Measurements from ENCODE around the gene C1orf87.
"Not testable (repeated sequence)": the region's sequence is repeated elsewhere in the genome, so short reads cannot be mapped to it uniquely, and the experiment has no call there.

C1orf87 gene

DNA sequence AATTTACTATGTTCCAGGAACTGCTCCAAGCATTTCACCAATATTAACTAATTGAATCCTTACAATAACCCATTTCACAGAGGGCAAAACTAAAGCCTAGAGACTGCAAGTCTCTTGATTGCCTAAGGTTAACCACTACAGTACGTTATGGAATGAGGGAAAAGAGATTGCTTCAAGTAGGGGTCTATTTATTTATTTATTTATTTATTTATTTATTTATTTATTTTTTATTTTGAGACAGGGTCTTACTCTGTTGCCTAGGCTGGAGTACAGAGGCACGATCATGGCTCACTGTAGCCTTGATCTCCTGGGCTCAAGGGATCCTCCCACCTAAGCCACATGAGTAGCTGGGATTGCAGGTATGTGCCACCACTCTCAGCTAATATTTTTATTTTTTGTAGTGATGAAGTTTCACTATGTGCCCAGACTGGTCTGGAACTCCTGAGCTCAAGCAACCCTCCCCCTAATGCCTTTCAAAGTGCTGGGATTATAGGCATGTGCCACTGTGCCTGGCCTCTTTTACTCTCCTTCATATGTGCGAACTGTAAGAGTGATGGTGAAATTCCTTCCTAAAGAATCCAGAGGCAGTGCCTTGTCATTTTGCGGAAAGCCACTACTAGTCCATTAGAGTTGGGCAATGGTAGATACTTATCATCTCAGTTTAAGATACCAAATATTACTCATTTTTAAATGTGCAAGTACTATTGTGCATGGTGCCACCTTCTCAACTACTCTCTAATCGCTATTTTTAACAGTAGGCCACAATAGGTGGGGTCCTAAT, 81.3 kb downstream of the C1orf87 start:
- no peak for DNase-seq

DNA sequence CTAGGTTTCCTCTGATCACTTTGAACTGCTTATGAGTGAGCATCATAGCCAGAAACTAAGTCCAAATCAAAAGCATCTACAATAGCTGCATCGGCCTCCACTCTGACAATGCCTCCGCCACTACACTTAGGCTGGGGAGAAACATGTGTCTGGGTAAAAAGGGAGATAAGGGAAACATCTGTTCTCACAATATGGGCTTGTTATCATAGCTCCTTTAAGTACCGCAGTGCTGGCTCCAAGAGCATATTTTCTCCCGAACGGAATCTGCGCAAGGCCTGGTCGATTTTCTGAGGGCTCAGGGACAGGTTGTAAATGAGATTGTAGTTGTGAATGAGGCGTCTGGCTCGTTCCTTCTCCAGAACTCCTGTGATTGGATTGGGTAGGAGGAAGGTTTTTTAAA, 83.1 kb downstream of the C1orf87 start:
- no peak for DNase-seq

DNA sequence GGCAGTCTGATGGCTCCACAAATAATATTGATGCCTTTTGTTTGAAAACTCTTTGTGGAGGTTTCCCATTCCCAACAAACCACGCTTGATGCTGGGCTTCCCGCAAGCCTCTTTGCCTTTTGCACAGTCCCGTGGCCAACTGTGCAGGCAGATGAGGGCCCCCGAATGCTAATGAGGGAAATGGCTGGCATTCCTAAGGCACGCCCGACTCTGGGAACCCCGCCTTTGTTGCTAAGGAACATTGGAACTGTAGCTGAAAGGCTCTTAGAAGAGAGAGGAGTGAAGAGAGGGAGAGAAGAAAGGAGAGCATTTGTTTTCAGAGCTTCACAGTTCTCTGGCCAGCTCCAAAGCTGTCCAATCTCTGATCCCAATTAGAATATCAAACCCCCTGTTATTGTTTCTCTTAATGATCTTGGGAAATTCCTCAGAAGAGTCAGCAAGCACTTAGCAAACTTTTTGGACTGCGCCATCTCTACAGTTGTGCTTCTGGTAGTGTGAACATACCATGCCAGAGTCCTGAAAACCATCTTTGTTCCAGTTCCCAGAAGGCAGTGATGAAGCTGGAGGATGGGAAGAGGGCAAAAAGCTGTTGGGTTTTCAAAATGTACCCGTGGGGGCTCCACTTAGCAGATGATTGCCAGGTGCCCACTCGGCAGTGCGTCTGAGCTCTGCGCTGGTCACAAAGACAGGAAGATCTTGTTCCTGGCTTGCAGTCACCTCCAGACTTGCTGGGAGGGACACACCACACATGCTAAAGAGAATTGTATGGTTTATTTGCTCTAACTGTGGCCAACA, 86.9 kb downstream of the C1orf87 start:
- no peak for DNase-seq

DNA sequence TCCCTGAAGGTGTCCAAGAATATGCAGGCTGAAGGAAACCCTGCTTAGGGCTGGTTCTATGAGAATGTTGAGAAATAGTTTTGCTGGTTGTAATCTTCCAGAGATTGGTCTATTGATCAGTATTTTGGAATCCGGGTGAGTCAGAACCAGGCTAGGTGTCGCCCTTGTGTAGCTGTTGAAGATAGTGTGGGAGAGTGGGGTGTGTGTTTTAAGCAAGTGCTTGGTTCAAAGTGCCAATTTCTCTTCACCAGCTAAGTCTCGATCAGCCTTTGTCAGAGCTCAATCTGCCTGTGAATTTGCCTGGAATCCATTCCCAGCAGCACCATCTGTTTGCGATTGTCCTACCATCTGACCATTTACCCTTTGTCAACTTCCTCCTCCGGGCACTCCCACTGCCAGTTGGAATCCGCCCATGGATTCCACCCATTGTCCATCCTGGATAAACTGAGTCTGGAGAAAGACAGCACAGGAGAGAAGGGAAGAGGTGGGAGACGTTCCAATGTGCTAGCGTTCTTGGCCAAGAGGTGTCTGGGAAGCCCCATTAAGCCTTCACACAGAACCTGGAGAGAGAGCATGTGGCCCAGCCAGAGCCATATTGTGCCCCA, 87.6 kb downstream of the C1orf87 start:
- no peak for DNase-seq

DNA sequence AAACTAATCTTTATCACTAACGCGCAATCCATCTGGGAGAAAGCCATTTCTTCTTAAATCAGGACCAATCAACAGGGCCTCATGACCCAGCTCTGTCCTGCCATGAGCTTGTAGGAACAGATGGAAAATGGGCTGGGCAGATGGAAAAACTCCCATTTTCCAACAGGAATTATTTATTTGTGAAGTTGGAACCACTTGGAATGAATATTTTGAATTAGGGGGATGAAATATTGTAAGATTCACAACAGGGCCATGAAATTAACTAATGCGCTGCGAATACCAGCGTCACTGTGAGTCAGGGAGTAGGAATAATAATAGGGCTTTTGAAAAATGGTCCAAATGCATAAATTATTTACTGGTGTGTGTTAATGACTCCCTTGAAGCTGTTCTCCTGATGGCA, 93.9 kb downstream of the C1orf87 start:
- DNase-seq: no peak

DNA sequence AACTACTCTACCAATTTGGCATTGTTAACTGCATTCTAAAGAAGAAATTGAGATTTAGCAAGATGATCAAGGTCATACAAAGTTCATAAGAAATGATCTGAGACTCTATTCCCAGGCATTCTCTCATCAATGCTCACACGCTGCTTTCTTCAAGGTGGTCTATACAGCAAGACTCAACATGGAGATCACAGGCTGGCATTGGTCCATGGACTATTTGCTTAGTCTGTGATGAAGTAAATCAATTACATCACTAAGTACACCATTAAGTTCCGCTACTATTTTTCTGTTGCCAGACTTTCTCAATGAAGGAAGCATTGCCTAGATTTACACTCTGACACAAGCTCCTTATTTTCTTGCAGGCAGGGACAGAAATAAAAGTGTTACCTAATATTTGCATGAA, 95.1 kb downstream of the C1orf87 start:
- DNase-seq: no peak

DNA sequence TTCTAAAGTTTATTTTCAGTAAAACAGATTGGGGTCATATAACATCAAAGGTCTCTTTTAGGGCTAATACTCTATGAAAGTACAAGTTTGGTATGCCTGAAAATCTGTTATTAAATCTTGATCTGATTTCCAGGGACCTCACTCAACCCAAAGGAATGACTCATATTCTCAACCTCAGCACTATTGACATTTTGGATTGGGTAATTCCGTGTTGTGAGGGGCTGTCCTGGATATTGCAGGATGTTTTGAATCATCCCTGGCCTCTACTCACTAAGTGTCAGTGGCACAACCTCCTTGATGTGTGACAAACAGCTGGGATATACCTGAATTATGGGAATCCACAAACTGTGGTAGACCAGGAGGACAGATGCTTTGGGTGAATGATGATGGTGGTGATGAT, 95.5 kb downstream of the C1orf87 start:
- no peak for DNase-seq

DNA sequence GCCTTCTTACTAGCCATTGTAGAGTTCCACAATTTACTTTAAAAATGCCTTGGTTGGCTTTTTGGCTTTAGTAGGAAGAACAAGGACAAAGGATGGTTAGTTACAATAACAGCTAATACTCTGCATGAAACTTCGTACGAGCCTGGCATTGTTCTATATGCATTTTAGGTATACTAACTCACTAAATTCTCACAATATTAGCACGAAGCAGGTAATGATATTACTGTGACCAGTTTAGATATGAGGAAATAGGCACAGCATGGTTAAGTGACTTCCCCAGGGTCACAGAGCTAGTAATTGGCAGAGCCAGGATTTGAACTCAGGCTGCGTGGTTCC, 96.5 kb downstream of the C1orf87 start:
- no peak for DNase-seq

DNA sequence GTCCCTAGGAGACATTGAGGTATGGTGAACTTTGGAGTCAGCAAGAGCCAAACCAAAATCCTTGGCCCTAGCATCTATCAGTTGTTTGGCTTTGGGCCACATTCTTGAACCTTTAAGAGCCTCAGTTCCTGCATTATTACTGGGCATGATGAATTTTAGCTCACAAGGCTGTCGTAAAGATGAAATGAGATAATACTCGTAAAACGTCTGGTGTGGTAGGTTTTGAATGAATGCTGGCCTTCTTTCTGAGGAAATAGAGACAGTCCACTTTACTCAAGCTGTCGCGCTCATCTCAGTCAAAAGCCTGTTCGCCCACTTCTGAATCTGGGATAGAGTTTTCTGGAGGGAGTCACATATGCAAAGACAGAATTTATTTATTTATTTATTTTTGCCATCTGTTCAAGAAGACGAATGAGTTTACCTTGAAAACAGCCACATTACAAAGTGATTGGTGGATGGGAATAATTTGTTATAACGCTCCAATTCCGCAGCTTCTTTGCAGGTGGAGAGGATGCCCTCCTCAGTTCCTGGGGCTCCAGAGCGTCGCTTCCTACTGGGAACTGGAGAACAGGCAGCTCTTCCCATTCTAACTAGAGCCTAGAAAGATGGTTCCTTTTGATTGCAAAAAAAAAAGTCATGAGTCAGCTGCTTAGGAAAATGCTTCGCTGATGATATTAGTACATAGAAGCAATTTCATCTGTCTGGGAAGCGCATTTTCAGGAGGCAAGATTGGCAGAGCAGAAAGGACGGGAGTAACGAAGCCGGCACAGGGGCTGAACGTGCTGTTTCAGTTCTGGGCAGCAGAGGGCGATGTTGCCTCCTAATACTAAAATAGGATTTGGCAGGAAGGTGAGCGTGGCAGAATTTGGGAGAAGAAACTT, 97.1 kb downstream of the C1orf87 start:
- peak; percentile 50 for DNase-seq

DNA sequence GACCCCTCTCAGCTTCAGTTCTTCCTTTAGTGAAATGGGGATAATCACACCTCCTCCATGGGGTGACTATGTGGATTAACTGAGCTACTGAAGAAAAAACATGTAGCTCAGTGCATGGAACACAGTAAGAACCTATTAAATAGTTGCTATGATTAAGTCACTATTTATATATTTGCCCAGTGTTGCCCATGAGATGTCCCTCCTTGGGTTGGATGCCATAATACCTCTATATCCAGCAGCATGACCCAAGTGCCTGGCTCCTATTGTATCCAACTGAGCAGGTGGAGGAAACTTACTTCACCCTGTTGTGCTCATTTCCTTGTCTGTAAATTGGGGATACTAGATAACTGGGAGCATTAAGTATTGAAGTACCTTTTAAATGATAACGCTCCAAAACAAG, 99.9 kb downstream of the C1orf87 start:
- no peak for DNase-seq

DNA sequence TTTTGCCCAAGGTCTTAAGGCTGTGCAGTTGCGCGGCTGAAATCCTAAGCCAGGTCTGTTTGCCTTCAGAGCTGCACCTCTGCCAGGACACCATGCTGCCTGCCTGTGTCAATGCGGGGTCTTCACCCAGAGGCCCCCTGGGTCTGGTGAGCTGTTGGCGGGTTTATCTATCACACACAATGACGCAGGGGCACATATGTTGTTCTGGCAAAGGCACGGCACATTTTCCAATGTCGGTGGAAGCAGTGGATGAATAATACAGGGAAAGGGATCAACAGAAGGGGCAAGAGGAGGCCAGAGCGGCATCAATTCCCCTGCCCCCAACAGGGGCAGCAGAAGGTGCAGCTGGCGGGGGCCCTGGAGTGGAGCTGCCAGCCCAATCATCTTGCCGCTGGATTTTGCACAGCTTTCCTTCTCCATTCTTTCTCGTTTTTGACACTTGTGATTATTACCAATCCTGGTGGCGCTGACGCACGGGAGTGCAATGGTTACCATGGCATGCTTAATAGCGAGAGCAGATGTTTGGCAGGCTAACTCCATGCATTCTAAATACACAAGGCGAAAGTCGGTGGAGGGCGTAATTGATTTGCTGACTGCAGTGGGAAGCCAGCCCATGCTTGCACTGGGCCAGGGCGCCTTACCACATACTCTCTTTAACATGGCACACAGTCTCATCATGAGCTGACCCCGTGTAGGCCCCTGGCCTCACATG, 101.2 kb downstream of the C1orf87 start:
- no peak for DNase-seq

DNA sequence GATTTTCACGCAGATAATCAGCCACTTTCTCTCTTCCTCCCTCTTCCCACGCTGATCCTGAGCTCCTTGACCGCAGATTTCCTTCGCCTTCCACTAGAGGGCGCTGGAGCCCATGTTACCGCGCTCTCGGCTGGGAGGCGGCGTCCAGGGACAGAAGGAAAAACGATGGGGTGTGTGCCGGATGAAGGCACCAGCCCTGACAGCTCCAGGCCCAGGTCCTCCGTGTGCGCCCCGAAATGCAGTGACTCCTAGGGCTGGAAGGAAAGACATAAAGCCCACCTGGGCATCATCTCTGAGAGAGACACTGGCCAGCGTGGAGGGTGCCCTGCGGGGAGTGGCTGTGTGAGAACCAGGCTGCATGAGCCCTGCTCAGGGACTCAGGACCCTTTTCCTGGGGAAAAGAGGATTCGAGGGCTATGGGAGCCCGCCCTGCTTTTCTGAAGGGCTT, 102.1 kb downstream of the C1orf87 start:
- peak; percentile 62 for DNase-seq

DNA sequence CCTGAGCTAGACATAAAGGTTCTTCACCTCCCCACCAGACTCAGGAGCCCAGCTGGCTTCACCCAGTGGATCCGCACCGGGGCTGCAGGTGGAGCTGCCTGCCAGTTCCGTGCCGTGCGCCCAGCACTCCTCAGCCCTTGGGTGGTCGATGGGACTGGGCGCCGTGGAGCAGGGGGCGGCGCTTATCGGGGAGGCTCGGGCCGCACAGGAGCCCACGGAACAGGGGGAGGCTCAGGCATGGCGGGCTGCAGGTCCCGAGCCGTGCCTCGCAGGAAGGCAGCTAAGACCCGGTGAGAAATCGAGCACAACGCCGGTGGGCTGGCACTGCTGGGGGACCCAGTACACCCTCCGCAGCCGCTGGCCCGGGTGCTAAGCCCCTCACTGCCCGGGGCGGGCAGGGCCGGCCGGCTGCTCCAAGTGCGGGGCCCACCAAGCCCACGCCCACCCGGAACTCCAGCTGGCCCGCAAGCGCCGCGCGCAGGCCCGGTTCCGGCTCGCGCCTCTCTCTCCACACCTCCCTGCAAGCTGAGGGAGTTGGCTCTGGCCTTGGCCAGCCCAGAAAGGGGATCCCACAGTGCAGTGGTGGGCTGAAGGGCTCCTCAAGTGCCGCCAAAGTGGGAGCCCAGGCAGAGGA, 103.9 kb downstream of the C1orf87 start:
- DNase-seq: not testable (repeated sequence)

DNA sequence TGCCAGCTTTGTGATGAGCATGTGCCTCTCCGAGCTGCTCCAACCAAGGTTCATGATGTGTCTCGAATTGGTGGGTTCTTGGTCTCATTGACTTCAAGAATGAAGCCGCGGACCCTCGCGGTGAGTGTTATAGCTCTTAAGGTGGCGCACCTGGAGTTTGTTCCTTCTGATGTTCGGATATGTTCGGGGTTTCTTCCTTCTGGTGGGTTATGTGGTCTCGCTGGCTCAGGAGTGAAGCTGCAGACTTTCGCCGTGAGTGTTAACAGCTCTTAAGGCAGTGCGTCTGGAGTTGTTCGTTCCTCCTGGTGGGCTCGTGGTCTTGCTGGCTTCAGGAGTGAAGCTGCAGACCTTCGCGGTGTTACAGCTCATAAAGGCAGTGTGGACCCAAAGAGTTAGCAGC, 104.8 kb downstream of the C1orf87 start:
- not testable (repeated sequence) for DNase-seq

DNA sequence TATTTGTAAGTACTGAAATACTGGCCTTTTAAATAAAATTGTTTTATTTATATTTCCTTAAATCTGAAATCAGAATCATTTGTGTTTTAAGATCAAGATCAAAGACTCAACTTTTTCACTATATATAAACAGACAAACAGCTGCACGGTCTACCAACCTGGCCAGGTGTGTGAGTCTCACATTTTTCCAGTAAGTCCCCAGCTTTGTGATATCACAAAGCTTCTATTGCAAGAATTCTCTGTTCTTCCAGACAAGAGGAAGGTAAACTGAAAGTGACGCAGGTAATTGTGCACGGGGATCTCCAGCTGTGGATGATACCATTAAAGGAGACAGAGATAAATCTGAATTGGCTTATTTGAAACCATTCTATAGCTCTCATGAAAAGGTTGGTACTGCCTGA, 105.8 kb downstream of the C1orf87 start:
- DNase-seq: no peak

DNA sequence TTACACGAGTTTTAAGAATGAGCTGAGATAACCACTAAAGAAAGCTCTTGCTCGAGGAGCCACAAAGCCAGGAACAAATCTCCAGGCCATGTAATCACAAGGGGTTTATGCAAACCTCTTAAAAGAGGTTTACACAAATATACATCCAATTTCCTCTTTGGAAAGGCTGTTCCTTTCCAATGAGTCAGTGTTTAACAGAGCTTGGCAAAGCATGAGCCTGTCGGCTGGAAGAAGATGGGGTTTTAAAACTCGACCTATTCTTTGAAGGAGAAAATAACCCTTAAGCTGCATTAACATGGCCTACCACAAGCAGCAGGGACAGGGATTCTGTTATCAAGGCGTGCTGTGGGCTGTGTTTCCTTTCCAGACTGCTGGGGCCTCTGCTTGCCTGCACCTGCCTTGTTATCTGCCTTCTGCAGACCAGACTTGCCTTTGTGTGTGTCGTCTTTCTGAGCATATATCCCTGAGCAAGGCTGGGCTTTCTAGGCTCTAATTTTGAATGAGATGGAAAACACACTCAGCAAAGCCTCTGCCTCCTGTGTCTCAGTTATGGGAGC, 106.4 kb downstream of the C1orf87 start:
- DNase-seq: no peak

DNA sequence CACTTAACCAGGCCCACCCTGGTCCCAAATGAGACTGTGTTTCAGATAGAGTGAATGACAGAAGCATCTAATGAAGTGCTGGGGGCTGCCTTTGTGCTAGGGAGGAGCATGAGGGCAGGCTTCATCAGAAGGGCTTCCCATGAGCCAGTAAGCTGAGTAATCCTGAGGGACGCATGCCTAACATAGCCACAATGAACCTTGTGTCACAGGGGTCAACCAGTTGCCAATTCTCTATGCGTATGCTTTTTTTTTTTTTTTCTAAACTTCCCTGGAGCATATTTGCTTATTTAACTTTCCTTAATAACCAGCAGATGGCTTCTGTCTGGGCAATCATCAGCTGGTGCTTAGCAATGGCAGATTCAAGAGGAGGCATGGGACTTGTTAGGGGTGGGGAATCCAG, 121.5 kb downstream of the C1orf87 start:
- DNase-seq: no peak

DNA sequence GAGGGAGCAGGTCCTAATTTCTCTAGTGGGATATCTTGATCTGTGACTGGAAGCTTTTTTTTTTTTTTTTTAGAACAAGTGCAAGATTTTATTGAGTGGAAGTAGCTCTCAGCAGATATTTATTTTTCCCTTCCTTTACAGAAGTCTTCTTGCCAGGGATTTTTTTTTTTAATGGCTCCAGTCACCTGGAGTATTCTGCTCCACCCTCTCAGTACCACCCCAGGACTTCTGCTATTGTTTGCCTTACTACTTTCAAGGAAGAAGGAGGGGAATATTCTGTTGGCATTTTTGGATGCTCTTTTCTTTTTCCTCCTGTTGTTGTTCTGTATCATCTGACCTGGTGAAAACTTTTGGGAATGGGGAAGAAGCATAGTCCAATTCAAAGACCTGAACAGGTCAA, 123.9 kb downstream of the C1orf87 start:
- no peak for DNase-seq

DNA sequence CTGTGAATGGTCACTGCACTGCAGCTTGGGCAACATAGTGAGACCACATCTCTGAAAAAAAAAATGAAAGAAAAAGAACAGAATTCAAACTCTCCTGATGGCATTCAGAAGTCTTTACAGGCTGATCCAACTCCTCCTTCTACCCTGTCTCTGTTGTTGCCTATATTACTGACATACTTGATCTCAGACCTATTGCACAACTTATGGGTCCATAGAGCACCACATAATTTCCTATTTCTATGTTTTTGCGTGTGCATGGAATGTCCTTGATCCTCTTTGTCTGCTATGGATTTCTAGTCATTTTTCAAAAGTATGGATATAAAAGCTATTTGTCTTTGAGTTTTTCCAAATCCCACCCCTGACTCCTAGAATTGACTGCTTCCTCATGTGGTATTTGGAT, 124.6 kb downstream of the C1orf87 start:
- no peak for DNase-seq

DNA sequence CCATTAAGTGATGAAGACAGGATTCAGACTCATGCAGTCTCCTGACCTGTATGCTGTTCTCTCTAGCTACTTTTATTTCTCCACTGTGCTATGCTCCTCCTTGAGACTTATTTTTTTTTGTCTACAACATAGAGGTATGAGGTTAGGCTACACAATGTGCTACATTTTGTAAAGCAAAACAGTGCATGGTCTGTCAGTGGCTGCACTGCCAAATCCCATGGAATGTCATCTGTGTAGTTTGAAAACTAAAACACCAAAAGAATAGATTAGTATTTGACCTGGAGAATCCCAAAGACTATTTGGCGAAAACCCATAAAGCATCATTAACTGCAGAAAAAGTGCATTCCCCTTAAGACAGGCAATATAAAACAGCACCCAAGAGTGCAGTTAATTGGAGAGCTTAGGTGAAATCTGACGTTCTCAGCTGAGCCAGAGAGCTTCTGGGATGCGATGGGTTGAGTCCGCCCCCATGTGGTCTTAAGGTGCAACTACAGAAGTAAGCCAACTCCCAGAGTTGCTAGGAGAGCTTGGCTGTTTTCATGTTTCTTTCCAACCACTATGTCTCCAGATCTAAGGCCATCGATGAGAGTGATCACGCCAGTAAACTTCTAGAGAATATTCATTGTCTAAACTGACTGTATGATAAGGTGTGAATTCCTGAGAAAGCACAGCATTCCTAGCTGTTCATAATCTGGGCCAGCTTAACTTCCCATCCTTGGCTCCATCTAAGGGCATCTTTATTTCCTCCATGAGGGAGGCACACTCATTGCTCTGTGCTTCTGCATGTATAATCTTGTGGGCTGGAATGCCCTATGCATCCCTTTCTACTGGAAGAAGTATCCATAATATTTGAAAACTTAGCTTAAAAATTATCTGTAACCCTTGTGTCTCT, 126.3 kb downstream of the C1orf87 start:
- DNase-seq: peak; percentile 67
